Liver (tissue), 9 donors: ENCODE data around the gene INTS1. TPM values are rescaled to one million over a fixed set of nuclear protein-coding genes. Genes with fewer than 3 reads are reported as not detected.

Experiments
- DNase-seq: peaks from one replicate; pipeline ENCODE4 v3.0.0-alpha.2; 2017; ENCODE audit warnings: low spot score
- H3K27ac ChIP-seq, 2 donors: one replicate each; pipeline ENCODE4 v1.7.0; 2013; ENCODE audit warnings: inconsistent platforms in 2 of 2, low read length in 2 of 2, control low read depth in 1 of 2, low read depth in 1 of 2, mild to moderate bottlenecking in 1 of 2
- H3K27me3 ChIP-seq, 4 donors: one replicate each; pipeline versions ENCODE4 v1.6.1 to v1.7.0; 2013; ENCODE audit warnings: low read length in 3 of 4, inconsistent platforms in 1 of 4, mild to moderate bottlenecking in 1 of 4, moderate library complexity in 1 of 4; ENCODE audit not compliant: control insufficient read depth in 4 of 4, insufficient read depth in 4 of 4
- H3K36me3 ChIP-seq, 4 donors: one replicate each; pipeline versions ENCODE4 v1.6.1 to v1.7.0; 2013; ENCODE audit warnings: low read length in 3 of 4, mild to moderate bottlenecking in 3 of 4, low read depth in 1 of 4, moderate library complexity in 1 of 4; ENCODE audit not compliant: control insufficient read depth in 4 of 4, insufficient read depth in 3 of 4
- H3K4me1 ChIP-seq, 4 donors: one replicate each; pipeline versions ENCODE4 v1.6.1 to v1.7.0; 2013; ENCODE audit warnings: low read length in 3 of 4, mild to moderate bottlenecking in 3 of 4, moderate library complexity in 1 of 4; ENCODE audit not compliant: control insufficient read depth in 4 of 4, insufficient read depth in 4 of 4
- H3K4me3 ChIP-seq, 3 donors: one replicate each; pipeline versions ENCODE4 v1.6.1 to v1.7.0; 2013; ENCODE audit warnings: low read length in 3 of 3, control low read depth in 1 of 3, low read depth in 1 of 3, mild to moderate bottlenecking in 1 of 3
- H3K9ac ChIP-seq, 2 donors: one replicate each; pipeline ENCODE4 v1.7.0; 2013; ENCODE audit warnings: low read length in 2 of 2, mild to moderate bottlenecking in 2 of 2, moderate library complexity in 2 of 2, control low read depth in 1 of 2, low read depth in 1 of 2
- H3K9me3 ChIP-seq, 4 donors: one replicate each; pipeline versions ENCODE4 v1.6.1 to v1.7.0; 2013; ENCODE audit warnings: low read length in 3 of 4; ENCODE audit not compliant: control insufficient read depth in 4 of 4
- ATF3 ChIP-seq: IDR thresholded peaks from 2 replicates; pipeline ENCODE4 v1.6.1; 2016; ENCODE audit warnings: antibody characterized with exemption
- CTCF ChIP-seq: fragments of 150-350 bp; IDR thresholded peaks from 2 replicates; pipeline ENCODE4 v1.5.1; 2017; ENCODE audit warnings: improper control_type of control experiment, low read depth, low read length; ENCODE audit not compliant: missing input control
- EGR1 ChIP-seq, 2 donors: IDR thresholded peaks; 2 replicates each; pipeline ENCODE4 v1.6.1; 2016 to 2018; ENCODE audit warnings: antibody characterized with exemption in 2 of 2, low read depth in 2 of 2
- FOXA1 ChIP-seq: IDR thresholded peaks from 2 replicates; pipeline ENCODE4 v1.6.1; 2016; ENCODE audit warnings: antibody characterized with exemption
- FOXA2 ChIP-seq: IDR thresholded peaks from 2 replicates; pipeline ENCODE4 v1.6.1; 2016; ENCODE audit warnings: antibody characterized with exemption
- GABPA ChIP-seq, 2 donors: IDR thresholded peaks in 1 of 2; conservative IDR thresholded peaks in 1 of 2; 2 replicates each; pipeline ENCODE4 v1.6.1; 2016; ENCODE audit warnings: antibody characterized with exemption in 2 of 2, mild to moderate bottlenecking in 1 of 2, moderate library complexity in 1 of 2
- HNF4A ChIP-seq, 2 donors: conservative IDR thresholded peaks; 2 replicates each; pipeline ENCODE4 v1.6.1; 2016; ENCODE audit warnings: antibody characterized with exemption in 2 of 2, mild to moderate bottlenecking in 2 of 2
- HNF4G ChIP-seq: IDR thresholded peaks from 2 replicates; pipeline ENCODE4 v1.6.1; 2016; ENCODE audit warnings: antibody characterized with exemption
- JUND ChIP-seq, 2 donors: IDR thresholded peaks; 2 replicates each; pipeline ENCODE4 v1.6.1; 2016; ENCODE audit warnings: antibody characterized with exemption in 2 of 2
- NR2F2 ChIP-seq: IDR thresholded peaks from 2 replicates; pipeline ENCODE4 v1.6.1; 2016; ENCODE audit warnings: antibody characterized with exemption
- RAD21 ChIP-seq, 2 donors: IDR thresholded peaks; 2 replicates each; pipeline ENCODE4 v1.6.1; 2016; ENCODE audit warnings: antibody characterized with exemption in 2 of 2, mild to moderate bottlenecking in 2 of 2
- REST ChIP-seq: IDR thresholded peaks from 2 replicates; pipeline ENCODE4 v1.6.1; 2016; ENCODE audit warnings: antibody characterized with exemption, mild to moderate bottlenecking
- RXRA ChIP-seq, 2 donors: IDR thresholded peaks; 2 replicates each; pipeline ENCODE4 v1.6.1; 2017 to 2018; ENCODE audit warnings: antibody characterized with exemption in 2 of 2, mild to moderate bottlenecking in 1 of 2
- SP1 ChIP-seq: IDR thresholded peaks from 2 replicates; pipeline ENCODE4 v1.6.1; 2018; ENCODE audit warnings: antibody characterized with exemption, mild to moderate bottlenecking
- TAF1 ChIP-seq: conservative IDR thresholded peaks from 2 replicates; pipeline ENCODE4 v1.6.1; 2016; ENCODE audit warnings: antibody characterized with exemption, mild to moderate bottlenecking
- ZBTB33 ChIP-seq: IDR thresholded peaks from 2 replicates; pipeline ENCODE4 v1.6.1; 2016; ENCODE audit warnings: antibody characterized with exemption
- WGBS: extraction: QIAGEN DNeasy Blood & Tissue Kit; methylation state at CpG from one replicate; pipeline ENCODE4 v1.1.7; 2013; 5-methylcytosine and 5-hydroxymethylcytosine counted together
- polyA plus RNA-seq, 2 donors: library from polyadenylated mRNA; stranded (reverse) in 1 of 2; unstranded in 1 of 2; fragments of 200-250 nt in 1 of 2; fragments of >200 nt in 1 of 2; fragmentation: Nextera tagmentation in 1 of 2; extraction: Ambion mirVana in 1 of 2; gene quantifications; one replicate each; pipeline versions ENCODE4 v1.2.1 to v1.2.3, GENCODE V29; 2013 to 2015
- total RNA-seq, 2 donors: library from RNA; depleted of rRNA; stranded (reverse); fragments of >200 nt; gene quantifications; one replicate each; pipeline ENCODE4 v1.2.3, GENCODE V29; 2014
- donor health status: healthy.
- donor health status: healthy.
- donor health status: healthy.
- donor health status: healthy.
- donor health status: healthy.

INTS1 gene
- total and polyA plus RNA-seq, 4 donors: 14.6 to 37.9 (median 30.7) TPM

DNA sequence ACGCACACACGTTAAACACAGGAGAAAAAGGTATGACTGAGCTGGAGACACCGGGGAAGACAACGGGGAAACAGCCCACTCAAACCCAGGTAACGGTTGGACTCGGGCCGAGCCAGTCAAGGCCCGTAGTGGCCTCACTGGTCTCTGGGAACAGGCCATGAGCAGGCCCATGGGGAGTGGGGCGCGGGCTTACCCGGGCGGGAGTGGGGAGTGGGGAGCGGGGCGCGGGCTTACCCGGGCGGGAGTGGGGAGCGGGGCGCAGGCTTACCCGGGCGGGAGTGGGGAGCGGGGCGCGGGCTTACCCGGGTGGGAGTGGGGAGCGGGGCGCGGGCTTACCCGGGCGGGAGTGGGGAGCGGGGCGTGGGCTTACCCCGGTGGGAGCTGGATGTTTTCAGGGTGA lies 11.5 kb downstream of the INTS1 start:
- H3K9ac ChIP-seq: no peak overlapping the region
- WGBS: 94% methylated on average over 33 of the region's 33 CpGs
- no peak for TF ChIP-seq RAD21 (IDR thresholded peaks at IDR 0.05)
- TF ChIP-seq CTCF: no peak
- no peak for TF ChIP-seq RXRA (IDR thresholded peaks at IDR 0.05)
- no peak for TF ChIP-seq JUND (IDR thresholded peaks at IDR 0.05)
- TF ChIP-seq ZBTB33: no peak
- TF ChIP-seq GABPA (IDR thresholded peaks at IDR 0.05 in 1 of 2, conservative IDR thresholded peaks at IDR 0.05 in 1 of 2): no peak
- no peak for TF ChIP-seq NR2F2
- TF ChIP-seq FOXA1: no peak
- H3K4me1 ChIP-seq: no peaks in the 10 kb centered on the region
- H3K36me3 ChIP-seq: peaks cover 8 to 74% (median 24%) of the 10 kb centered on the region in 4 donors
- H3K27me3 ChIP-seq: no peaks in the 10 kb centered on the region
- H3K9me3 ChIP-seq: no peaks in the 10 kb centered on the region
- no peak for DNase-seq
- H3K4me3 ChIP-seq: no peak overlapping the region
- H3K27ac ChIP-seq: no peak overlapping the region

DNA sequence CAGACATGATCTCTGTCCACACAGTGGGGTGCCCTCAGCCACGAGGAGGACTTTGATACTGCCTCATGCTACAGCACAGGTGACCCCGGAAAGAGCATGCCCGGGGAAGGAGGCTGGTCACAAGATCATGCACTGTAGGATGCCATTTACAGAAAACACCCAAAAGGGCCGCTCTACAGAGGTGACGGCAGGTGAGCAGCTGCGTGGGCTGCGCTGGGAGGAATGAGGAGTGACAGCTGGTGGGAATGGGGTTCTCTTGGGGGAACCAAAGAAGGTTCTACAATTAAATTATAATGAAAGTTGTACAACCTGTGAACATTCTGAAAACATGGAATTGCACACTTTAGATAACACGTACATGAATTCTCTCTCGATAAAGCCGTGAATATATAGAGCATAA lies 12.0 kb downstream of the INTS1 start:
- 94% methylated on average over 10 of the region's 10 CpGs for WGBS
- TF ChIP-seq EGR1 (IDR thresholded peaks at IDR 0.05; ENCODE audit: low read depth in 2 of 2) (no peak), RAD21 (IDR thresholded peaks at IDR 0.05) (no peak), REST (no peak), HNF4G (no peak), NR2F2 (no peak), JUND (IDR thresholded peaks at IDR 0.05) (no peak), SP1 (no peak), ATF3 (no peak), ZBTB33 (no peak), HNF4A (conservative IDR thresholded peaks at IDR 0.05) (no peak), FOXA1 (no peak), TAF1 (no peak), FOXA2 (no peak)
- H3K36me3 ChIP-seq: peaks cover 12 to 74% (median 20%) of the 10 kb centered on the region in 4 donors

More for the DNA sequence above, 12.0 kb downstream of the INTS1 start:
- Histone ChIP-seq H3K27me3 (no peaks in the 10 kb centered on the region), H3K4me1 (no peaks in the 10 kb centered on the region), H3K9me3 (no peaks in the 10 kb centered on the region), H3K9ac (no peak overlapping the region), H3K4me3 (no peak overlapping the region), H3K27ac (no peak overlapping the region)
- DNase-seq: no peak
